ENCODE data around the gene MAP3K12.

The MAP3K12 gene

GRCh38 chr12:53502331-53502730, 3.1 kb upstream of the MAP3K12 start:
- ChIA-PET CTCF (interaction anchor here (0.6 kb wide), 1 partner anchor 44 kb away, joined by 4 read pairs; no protein-coding TSS in a partner anchor), POLR2A (interaction anchor here (1.9 to 5.8 kb wide), 4 partner anchors 11 to 180 kb away, joined by 10 to 81 read pairs (median 19); partner anchors contain the start of gene AAAS)
- DNase-seq (ENCODE audit: extremely low spot score) = no peak
- TF ChIP-seq FOXA1 (IDR thresholded peaks at IDR 0.05) (no peak), FOXK2 (IDR thresholded peaks at IDR 0.05) (no peak), FOXM1 (IDR thresholded peaks at IDR 0.05; ENCODE audit: borderline replicate concordance) (no peak), TARDBP (IDR thresholded peaks at IDR 0.05) (no peak), NFRKB (IDR thresholded peaks at IDR 0.05) (no peak), ELF4 (IDR thresholded peaks at IDR 0.05) (no peak), L3MBTL2 (conservative IDR thresholded peaks at IDR 0.05) (no peak), LEF1 (IDR thresholded peaks at IDR 0.05; ENCODE audit: borderline replicate concordance) (no peak), PKNOX1 (IDR thresholded peaks at IDR 0.05) (no peak), ZNF384 (IDR thresholded peaks at IDR 0.05) (no peak), SP1 (IDR thresholded peaks at IDR 0.05) (no peak), ARNT (IDR thresholded peaks at IDR 0.05) (no peak)

- ChIA-PET POLR2A (interaction anchor here (0.9 to 5.8 kb wide), 43 partner anchors 9 to 855 kb away, joined by 3 to 81 read pairs (median 6); partner anchors contain the start of genes AAAS, ATP5MC2, ESPL1 and MYG1), CTCF (interaction anchor here (0.6 to 1.3 kb wide), 7 partner anchors 19 to 615 kb away, joined by 3 to 5 read pairs (median 4); partner anchors contain the start of gene AAAS)
- no peak for DNase-seq (ENCODE audit: extremely low spot score)
- TF ChIP-seq TARDBP (IDR thresholded peaks at IDR 0.05) (no peak), FOXK2 (IDR thresholded peaks at IDR 0.05) (no peak), FOXM1 (IDR thresholded peaks at IDR 0.05; ENCODE audit: borderline replicate concordance) (no peak), LEF1 (IDR thresholded peaks at IDR 0.05; ENCODE audit: borderline replicate concordance) (no peak), SP1 (IDR thresholded peaks at IDR 0.05) (no peak), L3MBTL2 (conservative IDR thresholded peaks at IDR 0.05) (no peak), FOXA1 (IDR thresholded peaks at IDR 0.05) (no peak), CTBP1 (IDR thresholded peaks at IDR 0.05; ENCODE audit: borderline replicate concordance) (no peak), BHLHE40 (IDR thresholded peaks at IDR 0.05; ENCODE audit: borderline replicate concordance) (no peak), NFRKB (IDR thresholded peaks at IDR 0.05) (no peak), ZNF384 (IDR thresholded peaks at IDR 0.05) (no peak), HDGF (IDR thresholded peaks at IDR 0.05; ENCODE audit: borderline replicate concordance) (no peak), PKNOX1 (IDR thresholded peaks at IDR 0.05) (no peak), ARNT (IDR thresholded peaks at IDR 0.05) (no peak)
Observed at GRCh38 chr12:53501615-53502181, 2.4 kb upstream of the MAP3K12 start.

- no peak; the same call in 1 of the 2 replicates for TF ChIP-seq ARNT (IDR thresholded peaks at IDR 0.05)
- no peak for TF ChIP-seq SP1 (IDR thresholded peaks at IDR 0.05)
- TF ChIP-seq LEF1 (IDR thresholded peaks at IDR 0.05; ENCODE audit: borderline replicate concordance) = no peak
- peak; percentile 93 for TF ChIP-seq L3MBTL2 (conservative IDR thresholded peaks at IDR 0.05)
- TF ChIP-seq NFRKB (IDR thresholded peaks at IDR 0.05) = no peak
- no peak for TF ChIP-seq FOXA1 (IDR thresholded peaks at IDR 0.05)
- TF ChIP-seq BHLHE40 (IDR thresholded peaks at IDR 0.05; ENCODE audit: borderline replicate concordance) = no peak
- no peak for TF ChIP-seq CTBP1 (IDR thresholded peaks at IDR 0.05; ENCODE audit: borderline replicate concordance)
- no peak for TF ChIP-seq FOXM1 (IDR thresholded peaks at IDR 0.05; ENCODE audit: borderline replicate concordance)
- no peak for TF ChIP-seq ZNF384 (IDR thresholded peaks at IDR 0.05)
- peak; percentile 94 for TF ChIP-seq HDGF (IDR thresholded peaks at IDR 0.05; ENCODE audit: borderline replicate concordance)
- peak; percentile 92 for DNase-seq (ENCODE audit: extremely low spot score)
- ChIA-PET CTCF (interaction anchor here (0.5 to 1.3 kb wide), 9 partner anchors 18 to 615 kb away, joined by 3 to 6 read pairs (median 4); partner anchors contain the start of gene AAAS), POLR2A (interaction anchor here (0.6 to 5.8 kb wide), 55 partner anchors 9 to 855 kb away, joined by 3 to 81 read pairs (median 5); partner anchors contain the start of genes AAAS, ATP5MC2, ESPL1 and MYG1)
Observed at GRCh38 chr12:53500776-53501614, 1.7 kb upstream of the MAP3K12 start, which contains the start of gene TARBP2. Gene TARBP2 (plus strand): TSS chr12:53501283. CDS start chr12:53501409, 126 bp downstream.

GRCh38 chr12:53500142-53500775, 1.0 kb upstream of the MAP3K12 start:
- no peak for DNase-seq (ENCODE audit: extremely low spot score)

GRCh38 chr12:53498235-53498630, 1.0 kb downstream of the MAP3K12 start:
- CTCF ChIA-PET = no interaction called here
- POLR2A ChIA-PET = interaction anchor here (5.8 kb wide), 1 partner anchor 176 kb away, joined by 81 read pairs; the partner anchor contains the start of gene AAAS
- no peak for TF ChIP-seq SP1 (IDR thresholded peaks at IDR 0.05)
- no peak for TF ChIP-seq BHLHE40 (IDR thresholded peaks at IDR 0.05; ENCODE audit: borderline replicate concordance)
- TF ChIP-seq CTBP1 (IDR thresholded peaks at IDR 0.05; ENCODE audit: borderline replicate concordance) = no peak
- no peak for TF ChIP-seq HDGF (IDR thresholded peaks at IDR 0.05; ENCODE audit: borderline replicate concordance)
- TF ChIP-seq PKNOX1 (IDR thresholded peaks at IDR 0.05) = no peak
- no peak for TF ChIP-seq ELF4 (IDR thresholded peaks at IDR 0.05)
- no peak for TF ChIP-seq FOXK2 (IDR thresholded peaks at IDR 0.05)
- TF ChIP-seq ZNF384 (IDR thresholded peaks at IDR 0.05) = no peak
- no peak for TF ChIP-seq FOXM1 (IDR thresholded peaks at IDR 0.05; ENCODE audit: borderline replicate concordance)
- no peak for TF ChIP-seq ARNT (IDR thresholded peaks at IDR 0.05)
- no peak for TF ChIP-seq TARDBP (IDR thresholded peaks at IDR 0.05)
- no peak for TF ChIP-seq LEF1 (IDR thresholded peaks at IDR 0.05; ENCODE audit: borderline replicate concordance)
- TF ChIP-seq L3MBTL2 (conservative IDR thresholded peaks at IDR 0.05) = no peak
- no peak for TF ChIP-seq SUZ12 (IDR thresholded peaks at IDR 0.05)
- TF ChIP-seq FOXA1 (IDR thresholded peaks at IDR 0.05) = no peak
- TF ChIP-seq NFRKB (IDR thresholded peaks at IDR 0.05) = no peak
- DNase-seq (ENCODE audit: extremely low spot score) = no peak

More at GRCh38 chr12:53500142-53500775, 1.0 kb upstream of the MAP3K12 start:
- CTCF ChIA-PET = interaction anchor here (1.0 to 1.3 kb wide), 4 partner anchors 23 to 212 kb away, joined by 4 to 5 read pairs (median 5); partner anchors contain the start of gene AAAS
- POLR2A ChIA-PET = interaction anchor here (0.6 to 5.8 kb wide), 51 partner anchors 8 to 322 kb away, joined by 3 to 81 read pairs (median 5); partner anchors contain the start of genes AAAS, ATP5MC2, ESPL1 and MYG1
- TF ChIP-seq TARDBP (IDR thresholded peaks at IDR 0.05) = no peak
